ENCODE measurements around the gene FAM83D.

DNA sequence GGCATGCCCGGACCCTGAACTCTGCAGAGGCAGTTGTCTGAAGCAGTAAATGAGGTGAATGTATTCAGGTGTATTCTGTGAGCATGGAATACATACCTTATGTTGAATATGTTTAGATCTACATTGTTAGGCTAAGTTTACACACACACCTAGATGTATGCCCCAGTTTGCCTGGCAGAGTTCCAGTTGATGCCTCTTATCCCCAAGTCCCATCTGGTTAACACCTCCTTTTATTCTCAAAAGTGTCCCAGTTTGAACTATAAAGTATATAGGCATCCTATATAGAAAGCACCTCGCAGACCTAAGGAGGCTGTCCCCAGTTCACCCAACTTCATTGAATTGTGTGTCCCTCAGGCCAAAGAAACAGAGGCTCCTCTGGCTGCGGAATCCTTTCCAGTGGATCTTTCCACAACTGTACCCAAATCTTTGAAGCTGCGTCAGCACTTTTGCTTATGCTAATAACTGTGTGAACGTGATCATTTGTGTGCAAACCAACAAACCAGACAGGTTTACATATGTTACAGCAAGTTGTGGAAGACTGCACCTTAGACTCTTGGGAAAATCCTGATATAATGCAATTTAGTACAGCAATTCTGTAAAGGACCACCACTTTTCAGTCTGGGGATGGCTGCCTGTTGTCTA lies 31.1 kb downstream of the FAM83D start:
- TF ChIP-seq, protein P1, sequence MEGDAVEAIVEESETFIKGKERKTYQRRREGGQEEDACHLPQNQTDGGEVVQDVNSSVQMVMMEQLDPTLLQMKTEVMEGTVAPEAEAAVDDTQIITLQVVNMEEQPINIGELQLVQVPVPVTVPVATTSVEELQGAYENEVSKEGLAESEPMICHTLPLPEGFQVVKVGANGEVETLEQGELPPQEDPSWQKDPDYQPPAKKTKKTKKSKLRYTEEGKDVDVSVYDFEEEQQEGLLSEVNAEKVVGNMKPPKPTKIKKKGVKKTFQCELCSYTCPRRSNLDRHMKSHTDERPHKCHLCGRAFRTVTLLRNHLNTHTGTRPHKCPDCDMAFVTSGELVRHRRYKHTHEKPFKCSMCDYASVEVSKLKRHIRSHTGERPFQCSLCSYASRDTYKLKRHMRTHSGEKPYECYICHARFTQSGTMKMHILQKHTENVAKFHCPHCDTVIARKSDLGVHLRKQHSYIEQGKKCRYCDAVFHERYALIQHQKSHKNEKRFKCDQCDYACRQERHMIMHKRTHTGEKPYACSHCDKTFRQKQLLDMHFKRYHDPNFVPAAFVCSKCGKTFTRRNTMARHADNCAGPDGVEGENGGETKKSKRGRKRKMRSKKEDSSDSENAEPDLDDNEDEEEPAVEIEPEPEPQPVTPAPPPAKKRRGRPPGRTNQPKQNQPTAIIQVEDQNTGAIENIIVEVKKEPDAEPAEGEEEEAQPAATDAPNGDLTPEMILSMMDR (conservative IDR thresholded peaks at IDR 0.05; ENCODE audit: low read depth, low read length) = no peak
- no peak for TF ChIP-seq POLR2A (IDR thresholded peaks at IDR 0.05; ENCODE audit: low read depth, low read length)

Measured in IMR-90 (cell line).